B cell (primary cell): ENCODE measurements around the gene POLG2. TPM values are rescaled to one million over a fixed set of nuclear protein-coding genes. Genes with fewer than 3 reads are reported as not detected.

Source experiments
- ATAC-seq: fragments of 200-7000 bp; cut with Tn5 transposase; one replicate; pipeline ENCODE4 v1.10.0; 2021; ENCODE audit warnings: low read depth, mild to moderate bottlenecking, moderate number of reproducible peaks, moderate library complexity
- CTCF ChIA-PET: fragments of 350-600 bp; sonication (Branson Sonifier 250); formaldehyde crosslinking; loops from one replicate; lab custom pipeline; 2021; ENCODE audit warnings: antibody characterized with exemption, inconsistent platforms; lab: Charles Lee
- POLR2A ChIA-PET: fragments of 350-600 bp; sonication (Branson Sonifier 250); formaldehyde crosslinking; loops from one replicate; lab custom pipeline; 2021; ENCODE audit warnings: antibody characterized with exemption; lab: Charles Lee
- DNase-seq: peaks from one replicate; pipeline ENCODE4 v3.0.0; 2013
- H2AFZ ChIP-seq: 2 replicates; pipeline ENCODE4 v1.6.1; 2012; ENCODE audit warnings: mild to moderate bottlenecking, low read depth, low read length; ENCODE audit not compliant: insufficient read depth, poor library complexity, severe bottlenecking
- H3K27ac ChIP-seq, 2 donors: 1 replicate in 1 of 2; 2 replicates in 1 of 2; pipeline ENCODE4 v1.5.1; 2012 to 2013; ENCODE audit warnings: low read length in 2 of 2, mild to moderate bottlenecking in 2 of 2, moderate library complexity in 1 of 2
- H3K27me3 ChIP-seq, 4 experiments: fragments of 200-600 bp in 1 of 4; sonication (generic) in 1 of 4; replicated peaks in 1 of 4; 1 replicate in 2 of 4; 2 replicates in 2 of 4; pipeline versions ENCODE4 v1.6.1 to v1.7.0; 2013 to 2016; ENCODE audit warnings: low read length in 3 of 4, mild to moderate bottlenecking in 2 of 4, mixed read lengths in 1 of 4, moderate library complexity in 1 of 4; ENCODE audit not compliant: insufficient read depth in 4 of 4, control insufficient read depth in 3 of 4; ENCODE audit errors: control extremely low read depth in 1 of 4
- H3K36me3 ChIP-seq, 2 experiments: replicated peaks in 1 of 2; 1 replicate in 1 of 2; 2 replicates in 1 of 2; pipeline versions ENCODE4 v1.6.1 to v1.7.1; 2013; ENCODE audit warnings: low read length in 1 of 2; ENCODE audit not compliant: insufficient read depth in 2 of 2, control insufficient read depth in 1 of 2; ENCODE audit errors: control extremely low read depth in 1 of 2, extremely low read depth in 1 of 2
- H3K4me1 ChIP-seq, 2 donors: fragments of 200-600 bp in 1 of 2; sonication (generic) in 1 of 2; 1 replicate in 1 of 2; 2 replicates in 1 of 2; pipeline versions ENCODE4 v1.5.1 to v1.6.1; 2013 to 2017; ENCODE audit warnings: low read length in 2 of 2; ENCODE audit not compliant: control insufficient read depth in 2 of 2, insufficient read depth in 2 of 2
- H3K4me2 ChIP-seq: replicated peaks from 2 replicates; pipeline ENCODE3; 2012; ENCODE audit warnings: mild to moderate bottlenecking, low read depth, low read length; ENCODE audit not compliant: poor library complexity, severe bottlenecking
- H3K4me3 ChIP-seq, 5 experiments: fragments of 200-600 bp in 1 of 5; sonication (generic) in 1 of 5; 1 replicate in 3 of 5; 2 replicates in 2 of 5; pipeline versions ENCODE4 v1.5.1 to v1.7.0; 2011 to 2016; ENCODE audit warnings: low read length in 4 of 5, mild to moderate bottlenecking in 4 of 5, low read depth in 2 of 5, control low read depth in 1 of 5, moderate library complexity in 1 of 5; ENCODE audit not compliant: insufficient read depth in 1 of 5; ENCODE audit errors: control extremely low read depth in 1 of 5, extremely low read depth in 1 of 5
- H3K79me2 ChIP-seq: fragments of 200-600 bp; sonication (generic); one replicate; pipeline ENCODE4 v1.6.0; 2016; ENCODE audit warnings: low read length; ENCODE audit not compliant: control insufficient read depth, insufficient read depth
- H3K9ac ChIP-seq: fragments of 200-600 bp; sonication (generic); 2 replicates; pipeline ENCODE4 v1.6.1; 2017; ENCODE audit warnings: mild to moderate bottlenecking, low read length, moderate library complexity
- H3K9me3 ChIP-seq, 3 donors: one replicate each; pipeline versions ENCODE4 v1.6.1 to v1.7.1; 2013; ENCODE audit warnings: low read length in 2 of 3; ENCODE audit not compliant: control insufficient read depth in 2 of 3, insufficient read depth in 1 of 3; ENCODE audit errors: control extremely low read depth in 1 of 3
- H4K20me1 ChIP-seq: 2 replicates; pipeline ENCODE4 v1.6.0; 2012; ENCODE audit warnings: mild to moderate bottlenecking, low read length; ENCODE audit not compliant: insufficient read depth, control insufficient read depth, poor library complexity, severe bottlenecking
- H3K27ac Mint-ChIP-seq: one replicate; pipeline ENCODE4 v1.8.0; 2021; ENCODE audit warnings: mixed read lengths
- H3K27me3 Mint-ChIP-seq: one replicate; pipeline ENCODE4 v1.8.0; 2021; ENCODE audit warnings: mixed read lengths
- H3K4me1 Mint-ChIP-seq: one replicate; pipeline ENCODE4 v1.8.0; 2021; ENCODE audit warnings: mixed read lengths
- H3K4me3 Mint-ChIP-seq: one replicate; pipeline ENCODE4 v1.8.0; 2021; ENCODE audit warnings: mixed read lengths
- H3K9me3 Mint-ChIP-seq: one replicate; pipeline ENCODE4 v1.8.0; 2022; ENCODE audit warnings: mixed read lengths; ENCODE audit not compliant: insufficient read depth
- EZH2 ChIP-seq: IDR thresholded peaks from 2 replicates; pipeline ENCODE4 v1.6.1; 2012; ENCODE audit warnings: borderline replicate concordance, low read depth, mild to moderate bottlenecking, moderate library complexity, low read length; ENCODE audit not compliant: insufficient read depth, poor library complexity, severe bottlenecking
- WGBS: methylation state at CpG from one replicate; pipeline ENCODE4 v1.1.5; 2013; ENCODE audit warnings: missing lambda C conversion rate; ENCODE audit not compliant: insufficient coverage; 5-methylcytosine and 5-hydroxymethylcytosine counted together
- intact Hi-C: fragments of 100-400 bp; cut with micrococcal nuclease; formaldehyde crosslinking; loops from one replicate; pipeline ENCODE4 v1.10.0; 2022
- polyA plus RNA-seq: library from polyadenylated mRNA; depleted of rRNA; stranded (reverse); fragments of >200 nt; gene quantifications from 2 replicates; pipeline ENCODE4 v1.2.3, GENCODE V29; 2012
- total RNA-seq, 2 donors: library from RNA; stranded (reverse); fragments of 120-200 nt in 1 of 2; gene quantifications; 1 replicate in 1 of 2; 2 replicates in 1 of 2; pipeline versions ENCODE4 v1.2.3 to v1.2.4, GENCODE V29; 2013 to 2022
- TF ChIP-seq, protein P1 (sequence below): fragments of 200-600 bp; IDR thresholded peaks from one replicate; pipeline ENCODE4 v1.8.0; 2022; ENCODE audit warnings: antibody characterized with exemption, mild to moderate bottlenecking

The POLG2 gene
- total and polyA plus RNA-seq, 2 donors (not counting 1 experiment from before 2014, with no cell fraction given), result 26.9 to 74.5 TPM

DNA sequence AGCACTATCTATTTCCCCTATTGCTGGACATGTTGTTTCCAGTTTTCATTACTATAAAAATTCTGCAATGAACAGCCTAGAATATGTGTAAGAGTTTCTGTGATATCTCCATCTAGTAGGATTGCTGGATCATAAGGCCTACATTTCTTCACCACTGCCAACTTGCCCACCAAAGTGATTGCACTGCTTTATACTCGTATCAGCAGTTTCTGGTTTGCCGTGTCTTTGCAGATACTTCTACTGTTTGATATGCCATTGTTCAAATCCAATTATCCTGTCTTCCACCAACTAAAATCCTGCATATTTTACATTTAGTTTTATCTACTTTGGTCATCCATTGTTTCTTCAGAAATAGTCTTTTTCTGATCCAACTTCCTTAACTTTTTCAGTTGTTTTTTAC lies 31.1 kb upstream of the POLG2 start:
- no peak overlapping the region for H3K27ac Mint-ChIP-seq
- no peak overlapping the region for H3K4me2 ChIP-seq
- ChIA-PET POLR2A (no interaction called here), CTCF (interaction anchor here (1.5 to 1.7 kb wide), 2 partner anchors 108 to 206 kb away, joined by 3 to 6 read pairs; no protein-coding TSS in a partner anchor)
- H4K20me1 ChIP-seq, result no peaks in the 10 kb centered on the region
- no peaks in the 10 kb centered on the region for H3K9me3 ChIP-seq
- H3K27me3 ChIP-seq, result no peaks in the 10 kb centered on the region
- no peaks in the 10 kb centered on the region for H3K4me1 Mint-ChIP-seq
- H2AFZ ChIP-seq, result no peak overlapping the region
- H3K4me1 ChIP-seq, result no peaks in the 10 kb centered on the region
- peaks cover 14 to 88% of the 10 kb centered on the region in 2 experiments for H3K36me3 ChIP-seq
- H3K4me3 Mint-ChIP-seq, result no peak overlapping the region
- no peaks in the 10 kb centered on the region for H3K27me3 Mint-ChIP-seq
- H3K9ac ChIP-seq, result no peak overlapping the region
- H3K79me2 ChIP-seq, result no peaks in the 10 kb centered on the region
- no peak overlapping the region for H3K4me3 ChIP-seq
- DNase-seq, result no peak
- intact Hi-C loops, result no loop called here
- H3K9me3 Mint-ChIP-seq, result no peaks in the 10 kb centered on the region
- H3K27ac ChIP-seq, result no peak overlapping the region
- WGBS, result 100% methylated on average over 2 of the region's 2 CpGs
- ATAC-seq, result no peak
- TF ChIP-seq EZH2, result no peak
- TF ChIP-seq, protein P1, sequence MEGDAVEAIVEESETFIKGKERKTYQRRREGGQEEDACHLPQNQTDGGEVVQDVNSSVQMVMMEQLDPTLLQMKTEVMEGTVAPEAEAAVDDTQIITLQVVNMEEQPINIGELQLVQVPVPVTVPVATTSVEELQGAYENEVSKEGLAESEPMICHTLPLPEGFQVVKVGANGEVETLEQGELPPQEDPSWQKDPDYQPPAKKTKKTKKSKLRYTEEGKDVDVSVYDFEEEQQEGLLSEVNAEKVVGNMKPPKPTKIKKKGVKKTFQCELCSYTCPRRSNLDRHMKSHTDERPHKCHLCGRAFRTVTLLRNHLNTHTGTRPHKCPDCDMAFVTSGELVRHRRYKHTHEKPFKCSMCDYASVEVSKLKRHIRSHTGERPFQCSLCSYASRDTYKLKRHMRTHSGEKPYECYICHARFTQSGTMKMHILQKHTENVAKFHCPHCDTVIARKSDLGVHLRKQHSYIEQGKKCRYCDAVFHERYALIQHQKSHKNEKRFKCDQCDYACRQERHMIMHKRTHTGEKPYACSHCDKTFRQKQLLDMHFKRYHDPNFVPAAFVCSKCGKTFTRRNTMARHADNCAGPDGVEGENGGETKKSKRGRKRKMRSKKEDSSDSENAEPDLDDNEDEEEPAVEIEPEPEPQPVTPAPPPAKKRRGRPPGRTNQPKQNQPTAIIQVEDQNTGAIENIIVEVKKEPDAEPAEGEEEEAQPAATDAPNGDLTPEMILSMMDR, result no peak

DNA sequence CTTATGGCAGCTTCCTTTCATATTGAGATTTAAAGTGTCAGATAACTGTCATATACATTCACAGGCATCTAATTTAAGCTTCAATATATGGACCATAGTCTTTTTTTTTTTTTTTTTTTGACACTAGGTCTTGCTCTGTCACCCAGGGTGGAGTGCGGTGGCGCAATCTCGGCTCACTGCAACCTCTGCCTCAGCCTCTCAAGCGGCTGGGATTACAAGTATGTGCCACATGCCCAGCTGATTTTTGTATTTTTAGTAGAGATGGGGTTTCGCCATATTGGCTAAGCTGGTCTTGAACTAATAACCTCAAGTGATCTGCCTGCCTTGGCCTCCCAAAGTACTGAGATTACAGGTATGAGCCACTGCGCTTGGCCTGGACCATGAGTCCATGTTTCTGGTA lies 23.5 kb upstream of the POLG2 start:
- Histone ChIP-seq H3K9ac (no peak overlapping the region), H4K20me1 (peaks cover 25% of the 10 kb centered on the region), H3K27me3 (no peaks in the 10 kb centered on the region), H3K9me3 (no peaks in the 10 kb centered on the region), H3K27ac (no peak overlapping the region), H3K79me2 (peaks cover 27% of the 10 kb centered on the region), H3K4me2 (no peak overlapping the region), H3K4me3 (no peak overlapping the region), H2AFZ (no peak overlapping the region), H3K36me3 (peaks cover 15 to 68% of the 10 kb centered on the region in 2 experiments), H3K4me1 (peaks cover 0 to 4% of the 10 kb centered on the region in 2 donors)
- ChIA-PET CTCF (interaction anchor here (0.7 kb wide), 1 partner anchor 564 kb away, joined by 4 read pairs; no protein-coding TSS in a partner anchor), POLR2A (interaction anchor here (0.7 to 1.3 kb wide), 2 partner anchors 15 to 24 kb away, joined by 5 to 6 read pairs; partner anchors contain the start of genes DDX5 and POLG2)
- DNase-seq (no peak), ATAC-seq (no peak)
- intact Hi-C loops, result no loop called here
- Mint-ChIP-seq H3K4me3 (no peak overlapping the region), H3K9me3 (no peaks in the 10 kb centered on the region), H3K4me1 (peaks cover 8% of the 10 kb centered on the region), H3K27me3 (no peaks in the 10 kb centered on the region), H3K27ac (no peak overlapping the region)
- TF ChIP-seq EZH2, result no peak
- TF ChIP-seq, protein P1, result no peak
- 96% methylated on average over 4 of the region's 6 CpGs for WGBS
